Hepatocyte (in vitro differentiated cells): Measurements from ENCODE around the gene SLC8A2.

Experiments
- CTCF ChIP-seq: fragments of 200-600 bp; sonication (generic); IDR thresholded peaks from 2 replicates; pipeline ENCODE4 v1.5.1; 2016; ENCODE audit warnings: antibody characterized with exemption, mild to moderate bottlenecking; ENCODE audit not compliant: poor library complexity
- EZH2 ChIP-seq: fragments of 200-600 bp; sonication (generic); IDR thresholded peaks from 2 replicates; pipeline ENCODE4 v1.6.1; 2016; ENCODE audit warnings: antibody characterized with exemption, mild to moderate bottlenecking, borderline replicate concordance
- EZH2phosphoT487 ChIP-seq: fragments of 200-600 bp; sonication (generic); IDR thresholded peaks from one replicate; pipeline ENCODE4 v1.6.1; 2018; ENCODE audit warnings: antibody characterized with exemption, mild to moderate bottlenecking, low read depth, moderate library complexity; ENCODE audit not compliant: unreplicated experiment, severe bottlenecking

GRCh38 chr19:47418692-47419029 lies 53.0 kb downstream of the SLC8A2 start:
- no peak for TF ChIP-seq EZH2
- TF ChIP-seq CTCF: no peak
- no peak for TF ChIP-seq EZH2phosphoT487
